Stomach (tissue), 9 donors: ENCODE data around the gene GABRP. TPM values are rescaled to one million over a fixed set of nuclear protein-coding genes. Genes with fewer than 3 reads are reported as not detected.

Experiments used
- DNase-seq, 2 donors: peaks; one replicate each; pipeline versions ENCODE4 v3.0.0 to v3.0.0-alpha.2; 2013 to 2019
- H3K27ac ChIP-seq, 5 donors: fragments of 200-600 bp in 4 of 5; sonication (generic) in 4 of 5; one replicate each; pipeline ENCODE4 v1.5.1; 2013 to 2019; ENCODE audit warnings: mild to moderate bottlenecking in 1 of 5, moderate library complexity in 1 of 5
- H3K27me3 ChIP-seq, 3 donors: fragments of 200-600 bp; sonication (generic); one replicate each; pipeline ENCODE4 v1.5.1; 2017 to 2019; ENCODE audit warnings: mixed run types in 1 of 3
- H3K36me3 ChIP-seq, 4 donors: fragments of 200-600 bp; sonication (generic); 1 replicate in 3 of 4; 2 replicates in 1 of 4; pipeline ENCODE4 v1.5.1; 2016 to 2019
- H3K4me1 ChIP-seq, 4 donors: fragments of 200-600 bp; sonication (generic); one replicate each; pipeline ENCODE4 v1.5.1; 2016 to 2019
- H3K4me3 ChIP-seq, 4 donors: fragments of 200-600 bp; sonication (generic) in 3 of 4; one replicate each; pipeline ENCODE4 v1.5.1; 2016 to 2019; ENCODE audit warnings: mild to moderate bottlenecking in 1 of 4
- H3K9me3 ChIP-seq, 4 donors: fragments of 200-600 bp; sonication (generic); one replicate each; pipeline ENCODE4 v1.5.1; 2016 to 2019
- EP300 ChIP-seq: sonication (generic); formaldehyde crosslinking; IDR thresholded peaks from one replicate; pipeline ENCODE4 v1.6.1; 2017; ENCODE audit warnings: antibody characterized with exemption
- POLR2A ChIP-seq, 4 donors: fragments of 450-650 bp; IDR thresholded peaks; one replicate each; pipeline ENCODE4 v1.6.1; 2016; ENCODE audit warnings: antibody characterized with exemption in 4 of 4, control low read depth in 2 of 4, mild to moderate bottlenecking in 1 of 4, moderate library complexity in 1 of 4
- POLR2AphosphoS5 ChIP-seq, 3 donors: sonication (generic); formaldehyde crosslinking; IDR thresholded peaks; one replicate each; pipeline ENCODE4 v1.6.1; 2016; ENCODE audit warnings: antibody characterized with exemption in 3 of 3
- WGBS, 5 donors: extraction: QIAGEN DNeasy Blood & Tissue Kit in 3 of 5; methylation state at CpG; one replicate each; pipeline versions ENCODE4 v1.1.5 to v1.1.7; 2013 to 2018; 5-methylcytosine and 5-hydroxymethylcytosine counted together
- intact Hi-C: fragments of 100-400 bp; cut with DNase I; formaldehyde crosslinking; loops from one replicate; pipeline ENCODE4 v1.15.1; 2023; ENCODE audit warnings: low total_unique reads
- polyA plus RNA-seq, 3 donors: library from polyadenylated mRNA; stranded (reverse); fragments of 200-250 nt; gene quantifications; one replicate each; pipeline ENCODE4 v1.2.3, GENCODE V29; 2013
- total RNA-seq, 5 donors: library from RNA; depleted of rRNA; stranded (reverse); fragments of >200 nt; gene quantifications; one replicate each; pipeline versions ENCODE4 v1.1.0 to v1.2.3, GENCODE V29; 2014 to 2016
- TF ChIP-seq, protein P1 (sequence below), 7 experiments: fragments of 450-650 bp in 4 of 7; fragments of 200-600 bp in 3 of 7; sonication (generic) in 3 of 7; IDR thresholded peaks; one replicate each; pipeline ENCODE4 v1.5.1; 2016 to 2019; ENCODE audit warnings: antibody characterized with exemption in 7 of 7, control low read depth in 2 of 7, mild to moderate bottlenecking in 1 of 7
- donor health status: healthy with polysubstance abuse.
- donor health status: Bipolar disorder and iron deficiency.
- donor health status: healthy.

Gene GABRP
- total and polyA plus RNA-seq, 8 donors = under 0.01 to 31.7 (median 1.0) TPM; not detected in 2

DNA sequence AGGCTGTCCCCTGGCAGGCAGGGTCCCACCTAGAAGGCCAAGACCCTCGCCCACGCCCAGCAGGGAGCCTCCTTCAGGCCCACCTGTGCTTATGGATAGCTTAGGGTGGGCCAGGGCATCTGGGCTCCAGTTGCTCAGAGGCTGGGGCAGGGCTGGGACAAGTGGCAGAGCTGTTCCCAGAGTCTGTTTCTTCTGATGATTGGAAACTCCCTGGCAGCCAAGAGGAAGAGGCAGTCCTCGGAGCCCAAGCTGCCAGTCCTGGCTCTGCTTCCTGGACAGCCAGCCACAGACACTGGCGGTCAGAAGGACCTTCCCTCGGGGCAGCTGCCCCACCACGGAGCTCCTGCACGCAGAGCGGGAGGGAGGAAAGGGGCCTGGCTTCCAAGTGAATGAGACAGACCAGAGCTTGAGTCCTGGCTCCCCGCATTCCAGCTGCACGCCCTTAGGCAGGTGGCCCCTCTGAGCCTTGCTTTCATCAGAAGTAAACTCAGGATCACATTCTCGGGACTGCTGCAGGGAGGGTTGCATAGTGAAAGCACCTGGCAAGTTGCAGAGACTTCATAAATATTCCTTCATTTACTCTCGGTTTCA is 37.9 kb upstream of the GABRP start:
- DNase-seq = peak; percentile 65 to 69
- 0 to 22% (median 18%) methylated on average over 2 to 12 of the region's 12 CpGs for WGBS, 5 donors
- Histone ChIP-seq H3K4me1 (peaks cover 33 to 56% (median 41%) of the 10 kb centered on the region in 4 donors), H3K36me3 (no peaks in the 10 kb centered on the region), H3K9me3 (no peaks in the 10 kb centered on the region), H3K27ac (peak overlapping the region; percentile 67 to 84 (median 71)), H3K4me3 (no peak overlapping the region), H3K27me3 (peaks cover 0 to 29% (median 7%) of the 10 kb centered on the region in 3 donors)
- intact Hi-C loops = loop anchor here (2.0 kb wide), 1 partner anchor 43 kb away; no protein-coding TSS in a partner anchor
- peak in 2 of 3 donors; percentile 14 to 23 for TF ChIP-seq POLR2AphosphoS5 (IDR thresholded peaks at IDR 0.05)
- TF ChIP-seq POLR2A (IDR thresholded peaks at IDR 0.05) = no peak

DNA sequence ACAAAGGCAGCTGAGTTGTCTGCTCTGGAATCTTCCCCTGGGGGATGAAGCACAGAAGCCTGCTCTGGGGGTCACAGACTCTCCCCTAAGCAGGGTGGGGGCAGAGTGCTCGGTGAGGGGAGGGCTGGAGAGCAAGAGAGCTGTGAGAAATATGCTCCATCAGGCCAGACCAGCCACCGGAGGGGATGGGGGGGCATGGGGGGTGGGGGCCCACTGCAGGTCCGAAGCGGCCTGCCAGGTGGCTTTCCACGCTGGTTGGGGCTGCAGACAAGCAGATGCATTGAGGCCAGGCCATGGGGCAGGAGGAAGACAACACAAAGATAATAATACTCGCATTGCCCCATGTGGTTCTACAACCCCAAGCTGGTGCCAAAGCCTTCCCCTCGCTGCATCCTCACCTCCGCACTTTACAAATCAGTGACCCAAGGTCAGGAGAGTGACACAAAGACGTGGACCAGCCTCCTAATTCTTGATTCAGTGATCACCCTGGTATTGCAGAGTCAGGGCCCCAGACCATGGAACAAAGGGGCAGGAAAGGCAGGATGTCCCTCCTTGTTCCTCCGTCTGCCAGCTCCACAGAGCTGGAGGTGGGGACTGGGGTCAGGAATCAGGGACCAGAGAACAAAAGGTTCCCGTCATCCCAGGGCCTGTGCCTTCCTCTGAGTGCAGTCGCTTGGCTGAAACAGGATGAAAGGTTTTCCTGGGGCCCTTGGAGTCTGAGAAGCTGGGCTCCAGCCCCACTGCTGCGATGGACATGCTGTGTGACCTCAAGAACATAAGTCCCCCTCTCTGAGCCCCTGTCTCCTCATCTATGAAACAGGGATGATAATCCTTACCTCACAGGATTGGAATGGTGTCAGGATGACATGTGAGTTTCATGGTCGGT is 37.2 kb upstream of the GABRP start:
- Histone ChIP-seq H3K27ac (peak overlapping the region; percentile 67 to 84 (median 71)), H3K36me3 (no peaks in the 10 kb centered on the region), H3K4me1 (peaks cover 33 to 62% (median 46%) of the 10 kb centered on the region in 4 donors), H3K4me3 (no peak overlapping the region), H3K27me3 (peaks cover 0 to 33% (median 7%) of the 10 kb centered on the region in 3 donors), H3K9me3 (no peaks in the 10 kb centered on the region)
- TF ChIP-seq POLR2AphosphoS5 (IDR thresholded peaks at IDR 0.05) (no peak), EP300 (no peak), POLR2A (IDR thresholded peaks at IDR 0.05) (no peak)
- TF ChIP-seq, protein P1, sequence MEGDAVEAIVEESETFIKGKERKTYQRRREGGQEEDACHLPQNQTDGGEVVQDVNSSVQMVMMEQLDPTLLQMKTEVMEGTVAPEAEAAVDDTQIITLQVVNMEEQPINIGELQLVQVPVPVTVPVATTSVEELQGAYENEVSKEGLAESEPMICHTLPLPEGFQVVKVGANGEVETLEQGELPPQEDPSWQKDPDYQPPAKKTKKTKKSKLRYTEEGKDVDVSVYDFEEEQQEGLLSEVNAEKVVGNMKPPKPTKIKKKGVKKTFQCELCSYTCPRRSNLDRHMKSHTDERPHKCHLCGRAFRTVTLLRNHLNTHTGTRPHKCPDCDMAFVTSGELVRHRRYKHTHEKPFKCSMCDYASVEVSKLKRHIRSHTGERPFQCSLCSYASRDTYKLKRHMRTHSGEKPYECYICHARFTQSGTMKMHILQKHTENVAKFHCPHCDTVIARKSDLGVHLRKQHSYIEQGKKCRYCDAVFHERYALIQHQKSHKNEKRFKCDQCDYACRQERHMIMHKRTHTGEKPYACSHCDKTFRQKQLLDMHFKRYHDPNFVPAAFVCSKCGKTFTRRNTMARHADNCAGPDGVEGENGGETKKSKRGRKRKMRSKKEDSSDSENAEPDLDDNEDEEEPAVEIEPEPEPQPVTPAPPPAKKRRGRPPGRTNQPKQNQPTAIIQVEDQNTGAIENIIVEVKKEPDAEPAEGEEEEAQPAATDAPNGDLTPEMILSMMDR (IDR thresholded peaks at IDR 0.05) = no peak
- 51 to 87% (median 61%) methylated on average over 8 to 14 of the region's 14 CpGs for whole genome bisulfite sequencing, 5 donors
- DNase-seq = no peak
- intact Hi-C loops = no loop called here

DNA sequence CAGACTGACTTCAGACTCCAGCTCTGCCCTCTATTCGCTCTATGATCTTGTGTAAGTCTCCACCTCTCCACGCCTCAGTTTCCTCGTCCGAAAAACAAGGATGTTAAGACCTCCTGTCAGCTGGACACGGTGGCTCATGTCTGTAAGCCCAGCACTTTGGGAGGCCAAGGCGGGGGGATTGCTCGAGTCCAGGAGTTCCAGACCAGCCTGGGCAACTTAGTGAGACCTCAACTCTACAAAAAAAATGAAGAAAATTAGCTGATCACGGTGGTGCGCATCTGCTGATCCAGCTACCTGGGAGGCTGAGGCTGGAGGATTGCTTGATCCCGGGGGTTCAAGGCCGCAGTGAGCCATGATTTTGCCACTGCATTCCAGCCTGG is 36.6 kb upstream of the GABRP start:
- intact Hi-C loops = no loop called here
- WGBS, 5 donors = 89 to 96% (median 93%) methylated on average over 11 of the region's 11 CpGs
- Histone ChIP-seq H3K36me3 (no peaks in the 10 kb centered on the region), H3K27ac (peak overlapping the region in 3 of 5 donors; percentile 67 to 84 (median 69)), H3K9me3 (no peaks in the 10 kb centered on the region), H3K4me3 (no peak overlapping the region), H3K27me3 (peaks cover 0 to 33% (median 7%) of the 10 kb centered on the region in 3 donors), H3K4me1 (peaks cover 33 to 68% (median 49%) of the 10 kb centered on the region in 4 donors)
- no peak for DNase-seq
- no peak for TF ChIP-seq EP300
- TF ChIP-seq POLR2A (IDR thresholded peaks at IDR 0.05) = no peak
- no peak for TF ChIP-seq POLR2AphosphoS5 (IDR thresholded peaks at IDR 0.05)
- TF ChIP-seq, protein P1 (IDR thresholded peaks at IDR 0.05) = no peak

DNA sequence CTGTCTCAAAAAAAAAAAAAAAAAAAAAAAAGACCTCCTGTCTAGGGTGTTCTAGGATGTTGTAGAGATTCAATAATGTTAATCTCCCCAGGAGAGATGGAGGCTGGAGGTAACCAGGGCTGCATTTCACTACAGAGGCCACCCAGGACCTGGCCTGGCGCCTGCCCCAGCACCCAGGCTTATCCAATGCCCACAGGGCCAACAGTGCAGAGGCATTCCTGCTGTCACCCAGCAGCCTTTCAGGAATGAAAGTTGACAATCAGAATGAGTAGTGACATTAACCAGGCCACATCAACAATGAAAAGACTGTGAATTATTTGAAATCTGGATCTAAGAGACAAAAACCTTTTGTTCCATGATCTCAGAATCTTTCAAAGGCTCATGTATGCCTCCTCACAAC is 36.2 kb upstream of the GABRP start:
- no peak for TF ChIP-seq POLR2A (IDR thresholded peaks at IDR 0.05)
- no peak for TF ChIP-seq EP300
- TF ChIP-seq, protein P1 (IDR thresholded peaks at IDR 0.05) = no peak
- no peak for TF ChIP-seq POLR2AphosphoS5 (IDR thresholded peaks at IDR 0.05)
- no peaks in the 10 kb centered on the region for H3K9me3 ChIP-seq
- H3K4me1 ChIP-seq = peaks cover 37 to 72% (median 51%) of the 10 kb centered on the region in 4 donors
- no peaks in the 10 kb centered on the region for H3K36me3 ChIP-seq
- no peak overlapping the region for H3K27ac ChIP-seq
- intact Hi-C loops = no loop called here
- WGBS, 5 donors = 44 to 96% (median 73%) methylated on average over 1 of the region's 1 CpG
- H3K27me3 ChIP-seq = peaks cover 0 to 33% (median 7%) of the 10 kb centered on the region in 3 donors
- no peak for DNase-seq
- no peak overlapping the region for H3K4me3 ChIP-seq
